Measurements from ENCODE around the gene FAM209A. TPM values are rescaled to one million over a fixed set of nuclear protein-coding genes. Genes with fewer than 3 reads are reported as not detected.
"Not testable (repeated sequence)": the region's sequence is repeated elsewhere in the genome, so short reads cannot be mapped to it uniquely, and the experiment has no call there.

The FAM209A gene
- total RNA-seq, 4 donors from 2014 or later: not detected

- H3K4me1 ChIP-seq: no peaks in the 10 kb centered on the region
- no peak for TF ChIP-seq POLR2A (IDR thresholded peaks at IDR 0.05)
- TF ChIP-seq CTCF (IDR thresholded peaks at IDR 0.05): no peak
- H3K4me3 ChIP-seq: no peak overlapping the region
- no peaks in the 10 kb centered on the region for H3K27me3 ChIP-seq
- H3K36me3 ChIP-seq: no peaks in the 10 kb centered on the region
- DNase-seq: no peak
- no peaks in the 10 kb centered on the region for H3K9me3 ChIP-seq
- no peak overlapping the region for H3K27ac ChIP-seq
These were observed 18.0 kb downstream of the FAM209A start for GRCh38 chr20:56542489-56543030.

- H3K27ac ChIP-seq: no peak overlapping the region
- H3K36me3 ChIP-seq: no peaks in the 10 kb centered on the region
- H3K9me3 ChIP-seq: no peaks in the 10 kb centered on the region
- no peak for DNase-seq
- H3K4me3 ChIP-seq: no peak overlapping the region
- H3K4me1 ChIP-seq: no peaks in the 10 kb centered on the region
- TF ChIP-seq CTCF (IDR thresholded peaks at IDR 0.05) (no peak), POLR2A (IDR thresholded peaks at IDR 0.05) (no peak)
- H3K27me3 ChIP-seq: no peaks in the 10 kb centered on the region
These were observed 27.0 kb downstream of the FAM209A start for GRCh38 chr20:56551571-56551970.

GRCh38 chr20:56552911-56553629 lies 28.5 kb downstream of the FAM209A start:
- no peaks in the 10 kb centered on the region for H3K36me3 ChIP-seq
- no peaks in the 10 kb centered on the region for H3K27me3 ChIP-seq
- H3K27ac ChIP-seq: no peak overlapping the region
- no peaks in the 10 kb centered on the region for H3K9me3 ChIP-seq
- no peak for DNase-seq
- no peaks in the 10 kb centered on the region for H3K4me1 ChIP-seq
- TF ChIP-seq CTCF (IDR thresholded peaks at IDR 0.05): no peak
- no peak for TF ChIP-seq POLR2A (IDR thresholded peaks at IDR 0.05)
- no peak overlapping the region for H3K4me3 ChIP-seq

GRCh38 chr20:56554869-56555268 lies 30.3 kb downstream of the FAM209A start:
- Histone ChIP-seq H3K27ac (no peak overlapping the region), H3K4me3 (no peak overlapping the region), H3K9me3 (no peaks in the 10 kb centered on the region), H3K36me3 (no peaks in the 10 kb centered on the region), H3K4me1 (no peaks in the 10 kb centered on the region), H3K27me3 (no peaks in the 10 kb centered on the region)
- TF ChIP-seq POLR2A (IDR thresholded peaks at IDR 0.05) (no peak), CTCF (IDR thresholded peaks at IDR 0.05) (no peak)
- no peak for DNase-seq

GRCh38 chr20:56558968-56559367 lies 34.4 kb downstream of the FAM209A start:
- H3K9me3 ChIP-seq: no peaks in the 10 kb centered on the region
- no peak for DNase-seq
- H3K36me3 ChIP-seq: no peaks in the 10 kb centered on the region
- TF ChIP-seq POLR2A (IDR thresholded peaks at IDR 0.05): no peak
- no peak for TF ChIP-seq CTCF (IDR thresholded peaks at IDR 0.05)
- H3K4me1 ChIP-seq: no peaks in the 10 kb centered on the region
- H3K4me3 ChIP-seq: no peak overlapping the region
- H3K27me3 ChIP-seq: no peaks in the 10 kb centered on the region
- H3K27ac ChIP-seq: no peak overlapping the region

GRCh38 chr20:56564526-56564925 lies 40.0 kb downstream of the FAM209A start:
- DNase-seq, H3K27ac ChIP-seq, H3K4me1 ChIP-seq, H3K9me3 ChIP-seq, H3K36me3 ChIP-seq, H3K27me3 ChIP-seq, H3K4me3 ChIP-seq: not testable (repeated sequence)

All from Peyer's patch (tissue), 4 donors.